H1 (cell line): ENCODE measurements around the gene ROGDI. TPM values are rescaled to one million over a fixed set of nuclear protein-coding genes. Genes with fewer than 3 reads are reported as not detected.

Experiments
- CTCF ChIA-PET: fragments of 300-600 bp; sonication (Branson Sonifier 250); formaldehyde crosslinking; loops from one replicate; lab custom pipeline; 2021; ENCODE audit not compliant: partially characterized antibody; lab: Charles Lee
- POLR2A ChIA-PET: fragments of 300-600 bp; sonication (Branson Sonifier 250); formaldehyde crosslinking; loops from one replicate; lab custom pipeline; 2021; ENCODE audit warnings: inconsistent platforms; ENCODE audit not compliant: partially characterized antibody; lab: Charles Lee
- DNase-seq, 2 experiments: peaks; one replicate each; pipeline versions ENCODE4 v3.0.0 to v3.0.0-alpha.2; 2010 to 2022; ENCODE audit warnings: low spot score in 2 of 2, low read depth in 1 of 2, mixed read lengths in 1 of 2
- FAIRE-seq: peaks from 2 replicates; lab custom pipeline; 2011; peaks lifted over from hg19 to GRCh38; lab: Jason Lieb, UNC
- H2AFZ ChIP-seq: 2 replicates; pipeline ENCODE4 v1.8.1; 2012; ENCODE audit warnings: low read length, inconsistent platforms
- H2AK5ac ChIP-seq: 2 replicates; pipeline ENCODE4 v1.6.1; 2013; ENCODE audit warnings: low read depth, low read length
- H2BK120ac ChIP-seq: replicated peaks from 2 replicates; pipeline ENCODE3; 2013; ENCODE audit warnings: low read depth, low read length, inconsistent platforms
- H2BK12ac ChIP-seq: 2 replicates; pipeline ENCODE4 v1.6.1; 2013; ENCODE audit warnings: low read depth, low read length
- H2BK15ac ChIP-seq: 2 replicates; pipeline ENCODE4 v1.6.1; 2013; ENCODE audit warnings: low read length
- H2BK20ac ChIP-seq: 2 replicates; pipeline ENCODE4 v1.6.1; 2013; ENCODE audit warnings: low read length
- H2BK5ac ChIP-seq: 2 replicates; pipeline ENCODE4 v1.6.1; 2013; ENCODE audit warnings: low read depth, low read length
- H3K14ac ChIP-seq: 2 replicates; pipeline ENCODE4 v1.6.1; 2013; ENCODE audit warnings: inconsistent platforms; ENCODE audit not compliant: insufficient read length
- H3K18ac ChIP-seq: 2 replicates; pipeline ENCODE4 v1.6.1; 2013; ENCODE audit warnings: low read length; ENCODE audit errors: extremely low read depth
- H3K23ac ChIP-seq: 2 replicates; pipeline ENCODE4 v1.6.1; 2013; ENCODE audit warnings: inconsistent platforms; ENCODE audit not compliant: insufficient read length
- H3K23me2 ChIP-seq: 2 replicates; pipeline ENCODE4 v1.6.1; 2013; ENCODE audit warnings: low read depth, low read length
- H3K27ac ChIP-seq: 2 replicates; pipeline ENCODE4 v1.6.1; 2011; ENCODE audit warnings: low read depth, low read length, inconsistent platforms
- H3K27me3 ChIP-seq, 4 experiments: replicated peaks in 1 of 4; 1 replicate in 1 of 4; 2 replicates in 3 of 4; pipeline versions ENCODE4 v1.6.1 to v1.8.1; 2011 to 2013; ENCODE audit warnings: low read length in 3 of 4, mild to moderate bottlenecking in 3 of 4, inconsistent platforms in 2 of 4, mixed read lengths in 2 of 4, moderate library complexity in 1 of 4; ENCODE audit not compliant: control insufficient read depth in 3 of 4, insufficient read depth in 3 of 4; ENCODE audit errors: extremely low read depth in 1 of 4
- H3K36me3 ChIP-seq, 4 experiments: 2 replicates each; pipeline versions ENCODE4 v1.6.1 to v1.8.1; 2011 to 2013; ENCODE audit warnings: mild to moderate bottlenecking in 4 of 4, low read length in 3 of 4, moderate library complexity in 2 of 4, control low read depth in 1 of 4, inconsistent platforms in 1 of 4; ENCODE audit not compliant: insufficient read depth in 4 of 4, control insufficient read depth in 2 of 4
- H3K4ac ChIP-seq: replicated peaks from 2 replicates; pipeline ENCODE3; 2013; ENCODE audit warnings: low read length, low read depth, mixed read lengths, inconsistent platforms; ENCODE audit not compliant: insufficient read length
- H3K4me1 ChIP-seq, 4 experiments: replicated peaks in 1 of 4; 1 replicate in 1 of 4; 2 replicates in 3 of 4; pipeline versions ENCODE4 v1.6.1 to v1.8.1; 2011 to 2013; ENCODE audit warnings: low read length in 3 of 4, inconsistent platforms in 2 of 4, mixed read lengths in 1 of 4; ENCODE audit not compliant: insufficient read depth in 4 of 4, control insufficient read depth in 3 of 4
- H3K4me2 ChIP-seq, 2 experiments: 2 replicates each; pipeline versions ENCODE4 v1.6.1 to v1.8.1; 2011 to 2013; ENCODE audit warnings: low read depth in 2 of 2, low read length in 2 of 2, control low read depth in 1 of 2, inconsistent platforms in 1 of 2, mild to moderate bottlenecking in 1 of 2; ENCODE audit not compliant: insufficient read depth in 1 of 2
- H3K4me3 ChIP-seq, 4 experiments: fragments of 200-600, 300-600 bp in 1 of 4; sonication (generic), shearing (Covaris generic), sonication (Bioruptor Twin) in 1 of 4; 2 replicates each; pipeline versions ENCODE4 v1.5.1 to v1.8.1; 2011 to 2016; ENCODE audit warnings: low read length in 4 of 4, low read depth in 3 of 4, control low read depth in 2 of 4, inconsistent platforms in 2 of 4, mild to moderate bottlenecking in 2 of 4, mixed read lengths in 1 of 4, moderate library complexity in 1 of 4; ENCODE audit not compliant: insufficient read depth in 2 of 4; ENCODE audit errors: extremely low read depth in 1 of 4
- H3K56ac ChIP-seq: replicated peaks from 2 replicates; pipeline ENCODE3; 2013; ENCODE audit warnings: low read depth, mild to moderate bottlenecking, mixed read lengths, low read length, inconsistent platforms; ENCODE audit not compliant: insufficient read length
- H3K79me1 ChIP-seq: 2 replicates; pipeline ENCODE4 v1.6.1; 2013; ENCODE audit warnings: low read depth, low read length, control low read depth
- H3K79me2 ChIP-seq, 2 experiments: 2 replicates each; pipeline versions ENCODE4 v1.6.1 to v1.8.1; 2012 to 2013; ENCODE audit warnings: low read length in 2 of 2, mild to moderate bottlenecking in 2 of 2, inconsistent platforms in 1 of 2; ENCODE audit not compliant: insufficient read depth in 2 of 2, control insufficient read depth in 1 of 2
- H3K9ac ChIP-seq, 4 experiments: replicated peaks in 1 of 4; 1 replicate in 1 of 4; 2 replicates in 3 of 4; pipeline versions ENCODE4 v1.6.1 to v1.8.1; 2011 to 2013; ENCODE audit warnings: low read depth in 3 of 4, low read length in 3 of 4, control low read depth in 2 of 4, mild to moderate bottlenecking in 2 of 4, moderate library complexity in 2 of 4, inconsistent platforms in 1 of 4; ENCODE audit errors: extremely low read depth in 1 of 4
- H3K9me3 ChIP-seq, 2 experiments: 2 replicates each; pipeline versions ENCODE4 v1.6.1 to v1.8.1; 2012 to 2013; ENCODE audit warnings: mild to moderate bottlenecking in 2 of 2, moderate library complexity in 2 of 2, control low read depth in 1 of 2, inconsistent platforms in 1 of 2, low read depth in 1 of 2, low read length in 1 of 2, mixed read lengths in 1 of 2; ENCODE audit not compliant: insufficient read depth in 2 of 2
- H4K20me1 ChIP-seq, 2 experiments: replicated peaks in 1 of 2; 2 replicates each; pipeline versions ENCODE3 to v1.8.1; 2011 to 2013; ENCODE audit warnings: inconsistent platforms in 2 of 2, low read length in 2 of 2, mild to moderate bottlenecking in 1 of 2; ENCODE audit not compliant: insufficient read depth in 2 of 2, control insufficient read depth in 1 of 2
- H4K5ac ChIP-seq: 2 replicates; pipeline ENCODE4 v1.6.1; 2013; ENCODE audit warnings: low read length, low read depth, mixed read lengths, inconsistent platforms; ENCODE audit not compliant: insufficient read length
- H4K8ac ChIP-seq: 2 replicates; pipeline ENCODE4 v1.8.0; 2013; ENCODE audit warnings: mild to moderate bottlenecking, moderate library complexity, low read length, inconsistent platforms; ENCODE audit not compliant: insufficient read depth; ENCODE audit errors: extremely low read depth
- H4K91ac ChIP-seq: replicated peaks from 2 replicates; pipeline ENCODE3; 2013; ENCODE audit warnings: low read length, mixed read lengths, inconsistent platforms; ENCODE audit not compliant: insufficient read length
- BCL11A ChIP-seq, 2 experiments: IDR thresholded peaks; one replicate each; pipeline ENCODE4 v1.6.1; 2011; ENCODE audit warnings: low read depth in 2 of 2, low read length in 2 of 2, mild to moderate bottlenecking in 2 of 2
- E2F6 ChIP-seq: IDR thresholded peaks from 2 replicates; pipeline ENCODE4 v1.6.1; 2012; ENCODE audit warnings: inconsistent platforms
- FOSL1 ChIP-seq: IDR thresholded peaks from 2 replicates; pipeline ENCODE4 v1.6.1; 2011; ENCODE audit warnings: mild to moderate bottlenecking, low read depth, low read length, moderate library complexity; ENCODE audit not compliant: insufficient read depth
- JUN ChIP-seq: IDR thresholded peaks from 2 replicates; pipeline ENCODE4 v1.6.1; 2011; ENCODE audit warnings: low read depth, mild to moderate bottlenecking, improper control_type of control experiment, low read length
- JUND ChIP-seq: IDR thresholded peaks from 2 replicates; pipeline ENCODE4 v1.6.1; 2011; ENCODE audit warnings: mild to moderate bottlenecking, improper control_type of control experiment, low read length
- KDM4A ChIP-seq: IDR thresholded peaks from one replicate; pipeline ENCODE4 v1.7.1; 2012; ENCODE audit warnings: low read depth, mild to moderate bottlenecking, moderate library complexity, low read length, inconsistent platforms; ENCODE audit not compliant: severe bottlenecking
- KDM5A ChIP-seq: fragments of 200-600 bp; IDR thresholded peaks from 2 replicates; pipeline ENCODE4 v1.7.1; 2012; ENCODE audit warnings: mild to moderate bottlenecking, low read length, inconsistent platforms, mixed read lengths
- SIN3A ChIP-seq, 2 experiments: IDR thresholded peaks in 1 of 2; conservative IDR thresholded peaks in 1 of 2; 2 replicates each; pipeline ENCODE4 v1.6.1; 2011 to 2012; ENCODE audit warnings: low read length in 2 of 2, improper control_type of control experiment in 1 of 2, low read depth in 1 of 2, mild to moderate bottlenecking in 1 of 2
- SP1 ChIP-seq: IDR thresholded peaks from 2 replicates; pipeline ENCODE4 v1.6.1; 2011; ENCODE audit warnings: low read depth, low read length
- SRF ChIP-seq: IDR thresholded peaks from 2 replicates; pipeline ENCODE4 v1.6.1; 2011; ENCODE audit warnings: mild to moderate bottlenecking, low read depth, low read length, moderate library complexity
- SUZ12 ChIP-seq: fragments of 200-600 bp; sonication (generic); IDR thresholded peaks from 2 replicates; pipeline ENCODE4 v1.6.1; 2012; ENCODE audit warnings: mild to moderate bottlenecking, inconsistent platforms, low read length, moderate library complexity, mixed read lengths
- TBP ChIP-seq: IDR thresholded peaks from 2 replicates; pipeline ENCODE4 v1.6.1; 2011; ENCODE audit warnings: low read depth, low read length, improper control_type of control experiment
- TEAD4 ChIP-seq: IDR thresholded peaks from 2 replicates; pipeline ENCODE4 v1.6.1; 2012; ENCODE audit warnings: low read depth, low read length, inconsistent platforms, mixed read lengths
- YY1 ChIP-seq: IDR thresholded peaks from 2 replicates; pipeline ENCODE4 v1.6.1; 2011; ENCODE audit warnings: low read depth, mild to moderate bottlenecking, low read length
- WGBS, 2 experiments: shearing (Covaris generic) in 1 of 2; methylation state at CpG; one replicate each; pipeline versions ENCODE4 v1.1.6 to v1.1.7; 2013 to 2015; ENCODE audit warnings: low lambda C conversion rate in 2 of 2, mixed read lengths in 2 of 2, inconsistent platforms in 1 of 2, low coverage in 1 of 2, missing lambda C conversion rate in 1 of 2; ENCODE audit not compliant: insufficient replicate concordance in 2 of 2, insufficient coverage in 1 of 2, insufficient read length in 1 of 2; ENCODE audit errors: extremely low coverage in 1 of 2, missing lambda C conversion rate in 1 of 2; 5-methylcytosine and 5-hydroxymethylcytosine counted together
- polyA plus RNA-seq, 7 experiments: library from polyadenylated mRNA; depleted of rRNA in 3 of 7; stranded (reverse) in 5 of 7; unstranded in 2 of 7; fragments of >200 nt in 5 of 7; fragments of 200-250 nt in 2 of 7; gene quantifications; 1 replicate in 5 of 7; 2 replicates in 1 of 7; 4 replicates in 1 of 7; pipeline versions ENCODE4 v1.2.1 to v1.2.3, GENCODE V29; 2011 to 2013; ENCODE audit warnings: missing spikeins in 2 of 7, mixed read lengths in 2 of 7
- total RNA-seq: library from RNA; stranded (reverse); fragmentation: NEBNext Ultra II Directional; extraction: Animal tissue kit (Norgen Biotek cat#: 25700); gene quantifications from 2 replicates; pipeline ENCODE4 v1.2.1, GENCODE V29; 2021

Gene ROGDI
- total and polyA plus RNA-seq, 2 of the 8 experiments (the other 6 are each of a cell fraction or from before 2014, with no cell fraction given), result 27.4 to 68.4 TPM

GRCh38 chr16:4798456-4798855 is 4.0 kb downstream of the ROGDI start:
- Histone ChIP-seq H3K9me3 (no peaks in the 10 kb centered on the region), H2BK20ac (no peak overlapping the region), H3K18ac (no peak overlapping the region), H3K23me2 (peaks cover 8% of the 10 kb centered on the region; the same call in 1 of the 2 replicates), H4K91ac (no peak overlapping the region), H2BK15ac (no peak overlapping the region), H2AFZ (no peak overlapping the region), H3K79me1 (no peaks in the 10 kb centered on the region), H3K27me3 (no peaks in the 10 kb centered on the region), H4K5ac (no peak overlapping the region), H2AK5ac (no peak overlapping the region), H2BK120ac (no peak overlapping the region), H2BK5ac (no peak overlapping the region), H3K23ac (no peak overlapping the region), H3K4me1 (peaks cover 0 to 14% (median 8%) of the 10 kb centered on the region in 4 experiments; a peak in 4 of 7 replicates), H3K4ac (no peak overlapping the region), H4K8ac (no peak overlapping the region), H3K56ac (no peak overlapping the region), H3K27ac (no peak overlapping the region), H2BK12ac (no peak overlapping the region), H4K20me1 (peaks cover 0 to 5% of the 10 kb centered on the region in 2 experiments), H3K4me3 (no peak overlapping the region), H3K14ac (no peak overlapping the region), H3K36me3 (peaks cover 0 to 2% (median 0%) of the 10 kb centered on the region in 4 experiments; a peak in 3 of 8 replicates), H3K9ac (no peak overlapping the region), H3K79me2 (no peaks in the 10 kb centered on the region), H3K4me2 (no peak overlapping the region)
- no peak for DNase-seq
- ChIA-PET CTCF (interaction anchor here (0.9 to 1.2 kb wide), 2 partner anchors 32 to 81 kb away, joined by 3 read pairs; partner anchors contain the start of gene ZNF500), POLR2A (interaction anchor here (1.6 kb wide), 1 partner anchor 10 kb away, joined by 4 read pairs; no protein-coding TSS in a partner anchor)
- FAIRE-seq, result no peak
- 86% methylated on average over 12 of the region's 16 CpGs; no CpG with 5 or more reads in 1 of the 2 experiments for WGBS, 2 experiments
- no peak for TF ChIP-seq FOSL1
- no peak for TF ChIP-seq TEAD4
- no peak for TF ChIP-seq SUZ12
- no peak for TF ChIP-seq SIN3A (conservative IDR thresholded peaks at IDR 0.05 in 1 of 2, IDR thresholded peaks at IDR 0.05 in 1 of 2; ENCODE audit: low read depth in 1 of 2, low read length in 2 of 2)
- no peak for TF ChIP-seq SP1
- no peak for TF ChIP-seq KDM5A
- TF ChIP-seq KDM4A, result no peak
- no peak for TF ChIP-seq BCL11A (IDR thresholded peaks at IDR 0.05; ENCODE audit: low read depth in 2 of 2, low read length in 2 of 2)
- no peak for TF ChIP-seq YY1
- TF ChIP-seq JUND, result no peak
- no peak for TF ChIP-seq E2F6
- no peak for TF ChIP-seq TBP
- TF ChIP-seq SRF, result no peak
- no peak for TF ChIP-seq JUN
